ENCODE results near the gene FAM3C.
A peak's percentile ranks its signal among the peaks of the same experiment; 100 is the strongest.

Gene FAM3C

DNA sequence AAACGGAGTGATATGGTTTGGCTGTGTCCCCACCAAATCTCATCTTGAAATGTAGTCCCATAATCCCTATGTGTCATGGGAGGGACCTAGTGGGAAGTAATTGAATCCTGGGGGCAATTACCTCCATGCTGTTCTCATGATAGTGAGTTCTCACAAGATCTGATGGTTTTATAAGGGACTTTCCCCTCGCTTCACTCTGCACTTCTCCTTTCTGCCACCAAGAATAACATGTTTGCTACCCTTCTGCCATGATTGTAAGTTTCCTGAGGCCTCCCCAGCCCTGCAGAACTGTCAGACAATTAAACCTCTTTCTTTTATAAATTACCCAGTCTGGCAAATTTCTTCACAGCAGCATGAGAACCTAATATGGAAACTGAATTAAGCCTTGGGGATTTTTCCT, 19.1 kb downstream of the FAM3C start:
- no peak for DNase-seq

DNA sequence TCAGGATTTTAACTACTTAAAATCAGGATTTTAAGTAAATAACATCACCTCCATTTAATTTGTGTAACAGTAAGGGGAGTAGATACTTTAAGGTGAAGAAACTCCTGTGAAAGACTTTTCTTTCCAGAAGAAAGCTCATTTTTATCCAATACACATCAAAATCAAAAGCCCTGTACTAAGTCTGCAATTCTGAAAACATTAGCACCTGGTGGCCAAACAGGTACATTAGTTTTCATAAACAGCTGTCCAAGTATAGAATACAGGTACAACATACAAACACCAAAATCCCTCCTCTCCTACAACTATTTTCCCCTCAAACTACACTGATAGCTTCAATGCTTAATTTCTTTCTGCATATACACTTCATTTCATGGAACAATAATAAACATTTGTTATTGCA, 22.9 kb downstream of the FAM3C start:
- no peak for DNase-seq

DNA sequence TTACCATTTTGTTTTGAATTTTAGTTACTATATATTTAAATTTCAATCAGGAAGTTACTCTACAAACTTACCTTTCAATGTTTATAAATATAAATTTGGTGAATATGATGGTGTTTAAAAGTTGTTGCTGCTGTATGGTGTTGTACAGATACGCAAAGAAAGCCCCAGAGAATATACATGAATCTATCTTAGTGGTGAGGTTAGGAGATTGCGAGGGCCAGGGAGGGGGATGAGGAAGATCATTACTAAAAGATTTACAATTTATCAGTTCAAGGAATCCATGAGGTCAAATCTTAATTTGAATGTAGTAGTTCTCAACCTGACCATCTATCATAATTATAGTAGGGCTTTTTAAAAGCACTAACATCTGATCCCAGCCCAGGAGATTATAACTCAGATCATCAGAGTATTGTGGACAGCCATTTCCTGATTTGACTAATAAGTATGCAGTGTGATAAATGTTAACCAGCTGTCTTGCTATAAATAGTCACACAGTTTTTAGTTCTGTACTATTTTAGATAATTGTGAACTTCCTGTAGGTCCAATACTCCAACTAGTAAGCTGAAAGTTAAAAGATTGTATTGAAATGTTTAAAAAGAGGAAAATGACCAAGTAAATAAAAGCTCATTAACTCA, 23.6 kb downstream of the FAM3C start:
- DNase-seq: no peak

DNA sequence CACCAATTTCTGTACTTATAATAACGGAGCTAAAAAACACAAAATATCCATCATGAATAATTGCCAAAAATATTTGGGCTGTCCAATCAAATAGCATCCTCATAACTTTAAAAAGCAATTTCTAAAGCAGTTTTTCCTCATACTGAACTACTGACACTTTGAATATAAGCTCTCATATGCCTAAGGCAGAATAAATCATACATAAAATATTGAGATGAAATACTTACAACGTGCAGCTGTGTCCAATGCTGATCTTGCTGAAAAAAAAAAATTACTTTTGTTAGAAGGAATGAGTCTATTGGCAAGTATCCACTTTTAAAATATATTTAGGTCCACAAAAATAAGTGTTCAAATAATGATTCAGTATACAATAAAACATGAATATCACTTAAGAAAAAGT, 24.2 kb downstream of the FAM3C start:
- DNase-seq: no peak

DNA sequence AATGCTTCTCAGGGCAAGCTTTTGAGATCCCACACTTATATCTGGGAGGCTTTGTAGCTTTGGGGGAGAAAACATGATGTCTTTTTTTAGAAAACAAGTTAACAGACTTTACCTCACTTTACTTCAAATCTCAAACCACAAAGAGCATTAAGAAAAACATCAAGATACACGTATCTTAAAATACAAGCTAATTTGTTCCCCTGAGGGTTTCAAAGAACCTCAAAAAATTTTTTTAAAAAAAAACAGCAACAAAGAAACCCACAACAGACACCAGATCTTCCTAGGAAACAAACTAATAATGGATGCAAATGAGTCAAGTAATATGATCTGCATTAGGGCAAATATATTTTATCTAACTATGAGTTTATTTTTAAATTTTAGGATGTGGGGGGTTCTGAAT, 24.7 kb downstream of the FAM3C start:
- DNase-seq: no peak

DNA sequence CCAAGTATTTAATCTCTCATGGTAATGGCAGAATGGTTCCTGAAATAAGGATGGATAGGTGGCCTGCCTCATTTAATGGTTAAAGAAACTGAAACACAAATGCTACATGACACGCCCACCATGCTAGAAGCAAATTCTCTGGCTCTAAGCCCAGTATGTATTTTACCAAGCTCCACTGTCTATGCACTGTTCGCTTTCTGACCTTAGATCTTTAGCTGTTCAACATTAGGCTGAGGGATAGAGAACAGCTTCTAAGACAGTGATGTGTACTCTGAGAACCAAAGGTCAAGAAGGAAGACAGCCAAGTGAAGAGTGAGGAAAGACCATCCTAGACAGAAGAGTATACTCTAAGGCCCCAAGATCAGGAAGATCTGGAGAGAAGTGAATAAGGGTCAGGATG, 26.6 kb downstream of the FAM3C start:
- no peak for DNase-seq

DNA sequence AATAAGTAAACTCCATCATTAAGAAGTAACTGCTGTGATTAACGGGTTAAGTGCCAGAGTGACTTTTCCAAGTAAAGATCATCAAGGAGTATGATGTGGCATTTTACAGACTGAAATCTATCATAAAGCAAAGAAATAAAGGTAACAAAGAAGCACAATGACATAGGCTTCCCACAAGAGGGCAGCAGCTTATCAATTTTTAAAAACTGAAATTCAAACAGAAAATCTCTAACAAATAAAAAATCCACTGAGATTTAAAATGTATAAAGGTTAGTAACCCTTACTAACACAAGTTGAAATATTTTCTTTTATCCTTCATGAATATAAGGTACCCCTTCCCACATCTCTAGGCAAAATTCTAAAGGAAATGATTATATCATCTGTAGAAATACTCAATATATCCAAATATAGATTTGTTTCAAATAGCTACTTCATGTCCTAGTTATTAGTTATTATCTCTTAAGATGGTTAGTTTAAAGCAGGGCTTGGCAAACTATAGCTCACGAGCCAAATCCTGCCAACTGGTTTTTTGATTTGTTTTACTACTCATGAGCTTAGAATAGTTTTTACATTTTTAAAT, 29.2 kb downstream of the FAM3C start:
- DNase-seq: peak; percentile 54

DNA sequence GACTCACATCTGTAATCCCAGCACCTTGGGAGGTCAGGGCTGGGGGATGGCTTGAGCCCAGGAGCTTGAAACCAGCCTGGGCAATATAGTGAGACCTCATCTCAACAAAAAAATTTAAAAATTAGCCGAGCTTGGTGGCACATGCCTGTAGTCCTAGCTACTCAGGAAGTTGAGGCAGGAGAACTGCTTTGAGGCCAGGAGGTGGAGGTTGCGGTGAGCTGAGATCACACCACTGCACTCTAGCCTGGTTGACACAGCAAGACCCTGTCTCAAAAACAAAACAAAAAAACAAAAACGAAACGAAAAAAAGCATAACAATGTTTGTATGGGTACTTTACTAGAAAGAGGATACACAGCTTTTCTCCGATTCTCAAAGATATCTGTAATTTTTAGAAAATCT, 35.5 kb downstream of the FAM3C start:
- no peak for DNase-seq

DNA sequence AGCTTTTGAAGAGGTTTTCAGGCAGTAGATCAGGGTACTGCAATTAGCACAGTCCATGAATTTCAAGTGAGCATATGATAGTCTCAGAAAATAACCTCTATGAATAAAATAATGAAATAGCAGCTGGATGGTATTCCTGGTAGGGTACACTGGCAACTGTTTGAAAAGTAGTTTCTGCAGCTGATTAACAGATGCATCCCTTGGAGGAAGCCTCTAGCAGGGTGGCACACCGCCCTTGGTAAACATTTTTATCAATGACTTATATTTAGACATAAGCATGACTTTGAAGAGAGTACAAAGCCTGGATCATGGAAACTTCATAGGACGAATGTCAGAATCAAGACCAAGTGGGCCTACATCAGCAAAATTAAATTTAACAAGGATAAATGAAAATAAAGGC, 40.5 kb downstream of the FAM3C start:
- no peak for DNase-seq

DNA sequence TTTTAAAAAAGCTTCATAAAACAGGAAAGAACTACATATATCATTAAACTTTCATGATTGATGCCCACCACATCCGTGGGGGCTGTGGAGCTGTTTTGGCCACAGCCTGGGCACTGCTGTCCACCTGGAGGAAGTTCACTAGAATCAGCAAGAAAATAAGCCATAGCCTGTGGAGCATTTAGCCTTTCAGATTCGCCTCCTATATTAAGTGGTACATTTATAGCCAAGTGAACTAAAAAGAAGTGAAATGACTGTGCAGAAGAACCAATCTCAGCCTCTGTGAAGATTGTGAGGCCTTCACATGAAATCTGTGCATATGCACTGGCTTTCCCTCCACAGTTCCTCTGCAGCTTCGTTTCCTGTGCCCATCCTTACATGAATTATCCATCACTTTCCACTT, 43.8 kb downstream of the FAM3C start:
- no peak for DNase-seq

DNA sequence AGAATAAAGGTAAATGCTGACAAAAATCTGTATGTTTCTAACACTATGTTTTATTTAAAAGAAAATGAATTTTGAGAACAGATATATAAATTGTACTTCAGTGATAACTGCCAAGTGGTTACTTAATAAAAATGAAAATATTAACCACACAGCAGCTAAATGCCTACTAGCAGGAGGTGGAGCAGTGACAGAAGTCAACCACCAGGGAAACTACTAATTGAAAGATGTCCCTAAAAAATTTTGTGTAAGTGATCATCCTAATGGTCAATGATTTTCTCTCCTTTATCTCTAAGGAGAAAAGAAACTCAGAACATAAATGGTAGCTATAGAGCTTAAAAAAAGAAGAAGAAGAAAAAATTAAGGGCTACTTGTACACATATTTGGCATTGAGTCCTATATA, 44.4 kb downstream of the FAM3C start:
- no peak for DNase-seq

DNA sequence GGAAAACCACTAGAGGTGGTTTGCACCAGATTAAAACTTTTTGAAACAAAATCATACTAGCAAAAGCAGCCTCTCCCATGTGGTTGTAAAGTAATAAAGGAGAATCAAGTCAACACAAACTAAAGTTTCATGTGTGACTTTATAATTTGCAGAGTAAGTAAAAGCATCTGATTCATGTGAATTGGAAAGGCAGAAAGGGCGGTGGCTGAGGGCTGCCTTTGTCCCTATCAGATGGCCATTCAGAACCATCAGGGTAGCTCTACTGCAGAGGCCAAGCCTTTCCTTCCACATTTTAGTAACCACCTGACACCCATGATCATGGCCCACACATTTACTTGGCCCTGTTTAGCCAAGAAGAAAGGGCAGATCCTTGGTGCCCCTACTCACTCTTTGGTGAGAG, 51.6 kb downstream of the FAM3C start:
- DNase-seq: no peak

DNA sequence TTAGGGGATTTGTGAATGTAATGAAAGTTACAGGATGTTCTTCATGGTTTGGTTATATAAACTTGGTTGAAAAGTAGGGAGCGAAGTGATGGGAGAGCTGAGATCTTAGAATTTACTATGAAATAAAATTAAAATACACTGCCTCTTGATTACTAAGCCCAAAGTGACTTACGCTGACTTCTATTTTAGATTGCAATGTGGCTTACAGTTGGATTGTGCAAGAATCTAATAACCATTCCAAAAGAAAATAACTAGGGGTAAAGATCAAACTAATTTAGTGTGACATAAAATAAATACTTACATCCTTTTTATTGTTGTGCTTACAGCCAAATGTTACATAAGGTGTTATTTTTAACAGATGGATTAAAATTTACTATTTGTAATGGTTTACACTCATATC, 52.0 kb downstream of the FAM3C start:
- no peak for DNase-seq

DNA sequence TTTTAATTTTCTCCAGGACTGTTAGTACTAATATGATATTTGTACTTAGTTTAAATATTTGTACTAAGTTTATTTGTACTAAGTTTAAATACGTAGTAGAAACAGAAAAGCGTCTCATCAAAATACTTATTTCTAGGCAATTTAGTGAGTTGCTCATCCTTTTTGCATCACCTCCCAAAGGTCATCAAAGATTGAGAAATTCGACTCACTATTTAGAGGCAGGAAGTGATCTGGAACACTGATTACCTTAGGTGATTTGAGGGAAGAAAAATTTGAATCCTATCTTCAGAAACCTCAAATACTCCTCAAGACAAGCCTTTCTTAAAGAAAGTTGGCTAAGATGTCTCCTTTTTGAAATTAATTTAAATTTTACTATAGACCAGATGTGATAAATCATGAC, 52.8 kb downstream of the FAM3C start:
- DNase-seq: peak; percentile 36

DNA sequence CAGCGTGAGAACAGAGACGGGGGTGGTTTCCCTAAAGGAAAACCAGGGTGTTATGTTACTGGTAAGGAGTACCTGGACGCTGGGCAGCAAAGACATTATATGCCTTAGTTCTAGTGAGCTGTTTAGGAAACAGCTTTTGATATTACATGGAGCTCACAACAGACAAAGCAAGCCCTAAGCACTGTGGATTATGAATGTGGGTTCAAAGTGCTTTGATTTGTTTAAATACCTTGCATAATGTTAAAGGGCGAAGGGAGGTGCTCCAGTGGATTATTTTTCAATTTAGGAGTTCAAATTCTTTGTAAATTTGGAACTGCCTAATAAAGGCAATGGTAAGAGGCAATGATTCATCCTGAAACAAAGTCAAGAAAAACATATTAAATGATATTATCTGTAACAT, 53.5 kb downstream of the FAM3C start:
- no peak for DNase-seq

DNA sequence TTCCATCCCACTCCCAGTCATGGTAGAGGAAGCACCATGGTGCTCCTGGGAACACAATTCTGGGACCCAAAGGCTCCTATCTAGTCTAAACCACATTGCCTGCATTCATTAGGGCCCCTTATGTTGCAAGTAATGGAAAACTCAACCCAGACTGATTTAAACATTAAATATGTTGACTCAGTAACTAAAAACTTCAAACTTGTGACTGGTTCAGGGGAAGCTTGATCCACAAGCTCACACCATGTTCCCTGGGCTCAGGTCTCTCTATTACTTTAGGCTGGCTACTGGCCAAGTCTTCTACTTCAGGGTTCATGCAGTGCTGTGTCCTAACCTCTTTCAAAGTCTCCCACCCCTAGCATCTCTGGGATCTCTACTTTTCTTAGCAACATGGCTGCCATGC, 54.2 kb downstream of the FAM3C start:
- DNase-seq: no peak

DNA sequence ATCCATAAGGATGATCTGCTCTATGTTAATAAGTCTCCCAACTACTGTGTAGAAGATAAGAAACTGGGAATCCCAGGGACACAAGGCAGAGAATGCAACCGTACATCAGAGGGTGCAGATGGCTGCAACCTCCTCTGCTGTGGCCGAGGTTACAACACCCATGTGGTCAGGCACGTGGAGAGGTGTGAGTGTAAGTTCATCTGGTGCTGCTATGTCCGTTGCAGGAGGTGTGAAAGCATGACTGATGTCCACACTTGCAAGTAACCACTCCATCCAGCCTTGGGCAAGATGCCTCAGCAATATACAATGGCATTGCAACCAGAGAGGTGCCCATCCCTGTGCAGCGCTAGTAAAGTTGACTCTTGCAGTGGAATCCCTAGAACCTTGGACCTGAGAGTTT, 57.0 kb downstream of the FAM3C start:
- DNase-seq: no peak

DNA sequence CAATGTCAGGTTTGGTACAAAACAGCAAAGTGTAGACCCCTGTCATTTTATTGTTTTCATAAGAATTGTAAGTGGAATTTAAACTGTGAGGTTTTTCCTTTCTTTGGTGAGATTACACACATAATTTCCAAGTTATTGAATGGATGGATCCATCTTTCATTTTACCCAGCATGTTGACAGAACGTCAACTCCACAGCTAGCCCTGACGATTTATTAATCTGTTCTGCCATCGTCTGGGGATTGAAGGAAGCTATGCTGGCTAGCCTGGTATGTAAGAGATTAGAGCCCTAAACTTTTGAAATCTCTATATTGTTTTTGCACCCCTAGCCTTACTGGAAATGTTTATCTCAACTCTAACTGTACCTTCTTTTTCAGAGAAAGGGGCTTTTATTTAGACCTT, 58.7 kb downstream of the FAM3C start:
- no peak for DNase-seq

DNA sequence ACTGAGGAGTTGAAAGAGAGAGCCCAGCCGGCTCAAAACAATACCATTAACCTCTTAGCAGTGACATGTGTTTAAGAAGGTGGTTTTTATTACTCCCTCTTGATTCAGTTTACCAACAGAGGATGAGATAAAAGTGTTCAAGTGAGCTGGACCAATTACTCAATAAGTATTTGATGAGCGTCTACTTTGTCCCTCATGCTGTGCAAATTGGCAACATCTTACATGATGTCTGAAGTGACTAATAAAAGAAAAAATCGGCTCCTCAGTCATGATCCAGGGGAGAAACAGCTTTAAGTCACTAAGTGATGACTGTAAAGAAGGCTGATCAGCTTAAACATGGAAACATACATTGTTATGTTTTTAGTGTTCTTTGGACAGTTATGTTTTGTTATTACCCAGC, 59.5 kb downstream of the FAM3C start:
- no peak for DNase-seq

DNA sequence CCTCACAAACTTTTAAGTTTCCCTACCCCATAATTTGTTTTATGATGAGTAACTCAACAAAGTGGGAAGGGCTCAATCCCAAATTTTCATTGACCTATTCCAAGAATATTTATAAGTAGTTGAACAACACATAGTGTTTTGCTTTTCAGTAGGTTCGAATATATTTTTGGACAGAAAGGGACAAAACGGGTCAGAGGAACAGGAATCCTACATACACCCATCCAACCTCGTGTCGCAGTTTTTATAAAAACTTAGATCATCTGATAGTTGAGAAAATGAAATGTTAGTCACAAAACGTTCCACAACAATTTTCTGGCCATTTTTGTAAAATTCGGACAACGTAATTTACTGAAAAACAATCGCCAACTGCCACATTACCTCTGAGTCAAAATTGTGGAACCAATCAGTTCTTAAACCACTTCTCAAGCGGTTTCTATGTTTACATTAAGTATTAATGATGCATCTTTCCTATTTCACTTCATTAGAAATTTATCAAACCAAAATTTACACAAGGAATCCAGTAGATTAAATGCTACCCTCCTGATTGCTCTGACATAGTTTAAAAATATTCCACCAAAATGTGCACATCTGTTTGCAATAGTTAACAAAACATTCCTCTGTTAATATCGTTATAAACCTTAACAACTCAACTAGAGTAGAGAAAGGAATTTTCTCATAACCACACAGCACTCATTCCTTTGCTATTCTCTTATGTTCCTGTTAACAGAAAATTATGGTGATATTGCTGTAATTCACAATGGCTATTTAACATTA, 61.0 kb downstream of the FAM3C start:
- DNase-seq: no peak

DNA sequence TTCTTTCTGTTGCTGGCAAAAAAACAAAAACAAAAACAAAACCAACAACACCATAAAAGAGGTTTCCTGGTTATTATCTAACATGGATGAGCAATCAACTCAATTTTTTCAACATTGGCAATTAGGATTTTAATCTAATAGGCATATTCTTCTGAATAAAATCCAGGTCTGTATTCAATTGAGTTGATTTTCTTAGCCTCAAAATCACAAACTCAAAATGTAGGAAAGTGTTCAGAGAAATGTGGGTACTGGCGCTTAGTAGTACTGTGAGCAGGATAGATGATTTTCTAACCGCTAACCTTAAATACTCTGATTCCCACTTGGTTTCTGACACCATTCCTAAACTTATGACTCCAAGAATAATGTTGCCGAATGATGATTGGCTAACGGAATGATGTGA, 61.7 kb downstream of the FAM3C start:
- no peak for DNase-seq

DNA sequence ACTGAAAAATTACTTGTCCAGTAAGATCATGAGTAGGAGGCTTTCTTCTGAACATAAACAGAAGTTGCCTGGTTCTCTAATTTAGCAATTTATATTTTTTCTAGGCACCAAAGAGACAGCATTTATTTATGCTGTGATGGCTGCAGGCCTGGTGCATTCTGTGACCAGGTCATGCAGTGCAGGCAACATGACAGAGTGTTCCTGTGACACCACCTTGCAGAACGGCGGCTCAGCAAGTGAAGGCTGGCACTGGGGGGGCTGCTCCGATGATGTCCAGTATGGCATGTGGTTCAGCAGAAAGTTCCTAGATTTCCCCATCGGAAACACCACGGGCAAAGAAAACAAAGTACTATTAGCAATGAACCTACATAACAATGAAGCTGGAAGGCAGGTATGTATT, 64.5 kb downstream of the FAM3C start:
- DNase-seq: no peak

DNA sequence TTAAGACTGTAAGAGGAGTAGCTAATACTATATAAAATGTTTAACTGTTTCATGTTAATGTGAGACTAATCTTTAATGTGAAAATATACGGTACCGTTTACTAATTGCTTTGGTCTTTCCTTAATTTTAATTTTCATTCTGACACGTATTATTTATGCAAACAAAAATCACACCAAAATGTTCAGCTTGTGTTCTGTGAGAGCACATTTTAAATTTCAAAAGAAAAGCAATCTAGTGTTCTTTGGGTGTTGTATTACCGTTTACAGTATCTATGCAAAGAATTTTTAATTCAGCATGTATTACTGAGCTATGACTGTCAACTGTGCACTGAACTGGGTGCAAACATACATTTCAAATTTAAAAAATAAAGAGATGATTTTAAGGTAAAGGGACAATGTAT, 65.1 kb downstream of the FAM3C start:
- DNase-seq: no peak

DNA sequence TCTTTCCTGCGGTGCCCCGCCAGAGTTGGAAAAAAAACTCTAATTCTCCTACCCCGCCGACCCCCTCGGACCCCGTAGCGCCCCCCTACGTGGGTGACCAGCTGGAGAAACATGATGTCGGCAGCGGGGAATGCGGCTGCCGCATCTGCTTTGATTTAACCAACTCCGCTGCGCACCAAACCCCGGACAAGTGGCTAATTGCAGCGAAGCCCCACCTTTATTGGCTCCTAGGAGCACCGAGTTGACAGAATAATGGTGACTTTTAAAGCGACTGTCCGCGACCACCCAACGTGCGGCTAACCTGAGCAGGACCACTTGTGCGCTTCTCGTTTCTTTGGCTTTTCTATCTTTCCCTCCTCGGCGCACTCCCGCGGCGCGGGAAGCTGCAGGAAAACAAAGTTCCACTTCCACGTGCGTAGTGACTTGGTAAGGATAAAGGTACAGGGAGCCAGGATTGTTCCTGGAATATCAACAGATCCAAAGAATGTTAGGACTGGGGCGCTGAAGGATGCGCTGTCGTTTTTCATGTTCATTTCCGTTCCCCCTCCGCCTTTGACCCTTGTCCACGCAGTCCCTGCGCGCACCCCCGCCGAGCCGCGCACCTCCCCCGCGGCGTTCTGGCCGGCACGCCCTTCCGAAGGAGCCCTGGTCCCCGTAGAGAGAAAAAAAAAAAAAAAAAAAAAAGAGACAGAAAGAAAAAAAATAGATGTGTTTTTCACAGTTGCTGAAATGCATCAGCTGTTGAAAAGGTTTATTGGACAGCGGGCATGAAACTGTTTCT, 65.9 kb downstream of the FAM3C start:
- no peak for DNase-seq

All from kidney glomerular epithelial cell (primary cell).